Pulmonary artery endothelial cell (primary cell): Measurements from ENCODE around the gene HES5. TPM values are rescaled to one million over a fixed set of nuclear protein-coding genes. Genes with fewer than 3 reads are reported as not detected.

Experiments used
- DNase-seq: peaks from one replicate; pipeline ENCODE4 v3.0.0-alpha.2; 2011; ENCODE audit warnings: low read depth, low spot score
- total RNA-seq: library from RNA; depleted of rRNA; stranded (reverse); fragments of >200 nt; gene quantifications from 2 replicates; pipeline ENCODE4 v1.2.3, GENCODE V29; 2014

The HES5 gene
- total RNA-seq, 1 donor from 2014 or later, result not detected

DNA sequence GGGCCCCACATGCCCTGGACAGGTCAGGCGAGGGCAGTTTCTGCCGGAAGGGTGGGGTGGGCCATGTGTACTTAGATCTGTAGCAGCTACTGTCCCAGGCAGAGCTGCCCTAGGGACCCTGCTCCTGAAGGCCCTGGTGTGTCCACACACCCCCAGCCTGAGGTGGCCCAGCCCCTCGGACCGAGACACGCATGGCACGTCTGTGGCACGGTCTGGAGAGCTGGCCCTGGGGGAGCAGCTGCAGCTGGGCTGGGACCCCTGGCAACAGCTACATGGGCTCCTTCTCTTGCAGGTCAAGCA, 28.3 kb downstream of the HES5 start:
- no peak for DNase-seq

DNA sequence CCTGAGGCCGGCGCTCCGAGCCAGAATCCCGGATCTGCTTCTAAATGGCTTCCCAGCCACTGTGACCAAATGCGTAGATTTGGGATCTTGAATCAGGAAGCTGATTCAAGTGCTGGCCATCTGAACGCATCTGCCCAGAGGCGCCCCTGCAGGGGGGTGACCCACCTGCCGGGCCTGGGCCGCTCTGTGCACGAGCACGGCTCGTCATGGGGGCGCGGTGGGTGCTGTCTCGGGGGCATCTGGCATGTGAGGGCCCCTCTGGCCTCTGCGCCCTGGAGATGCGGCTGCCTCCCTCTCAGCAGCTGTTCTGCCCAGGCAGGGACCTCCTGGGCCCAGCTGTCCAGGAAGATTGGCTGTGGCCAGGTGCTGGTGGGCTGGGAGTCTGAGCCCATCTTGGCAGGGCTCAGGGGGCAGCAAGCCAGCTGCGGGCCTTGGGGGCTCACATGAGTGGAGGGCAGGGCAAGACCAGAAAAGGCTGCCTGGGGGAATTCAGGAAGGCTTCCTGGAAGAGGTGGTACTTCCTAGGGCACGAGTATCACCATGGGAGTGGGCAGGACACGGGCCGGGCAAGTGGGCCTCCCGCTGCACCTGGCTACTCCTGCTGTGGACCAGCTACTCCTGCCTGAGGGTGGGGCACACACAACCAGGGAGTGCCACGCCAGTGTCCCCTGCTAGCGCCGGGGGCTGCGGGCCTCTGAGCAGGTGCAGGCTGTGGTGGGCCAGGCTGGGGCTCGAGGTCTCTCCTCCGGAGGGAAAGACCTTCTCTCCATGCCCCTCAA, 28.8 kb downstream of the HES5 start:
- DNase-seq, result no peak

DNA sequence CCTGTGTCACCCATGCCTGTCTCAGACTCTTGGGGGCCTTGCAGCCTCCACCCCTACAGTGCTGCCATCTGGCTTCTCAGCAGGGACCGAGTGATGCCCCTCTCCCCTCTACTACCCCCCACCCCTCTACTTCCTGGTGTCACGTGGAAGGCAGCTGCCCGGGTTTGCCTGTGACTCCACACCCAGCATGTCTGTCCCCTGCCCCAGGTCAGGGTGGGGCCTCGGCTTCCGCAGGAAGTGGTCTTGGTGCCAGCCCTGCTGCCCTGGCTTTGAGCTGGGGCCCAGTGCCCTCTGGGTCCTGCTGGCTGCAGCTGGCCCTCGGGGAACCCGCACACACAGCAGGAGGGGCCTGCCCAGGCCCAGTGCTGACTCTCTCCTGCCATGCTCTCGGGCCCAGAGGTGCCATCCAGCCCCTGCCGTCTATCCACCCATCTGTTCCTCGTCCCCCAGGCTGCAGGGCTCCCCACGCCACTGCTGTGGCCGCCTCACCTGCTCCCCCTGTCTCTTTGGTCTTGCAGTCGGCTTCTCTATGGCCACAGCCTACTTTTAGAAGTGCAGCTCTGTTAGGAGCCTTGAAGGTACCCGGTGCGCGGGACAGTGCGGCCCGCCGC, 30.0 kb downstream of the HES5 start:
- DNase-seq, result no peak

DNA sequence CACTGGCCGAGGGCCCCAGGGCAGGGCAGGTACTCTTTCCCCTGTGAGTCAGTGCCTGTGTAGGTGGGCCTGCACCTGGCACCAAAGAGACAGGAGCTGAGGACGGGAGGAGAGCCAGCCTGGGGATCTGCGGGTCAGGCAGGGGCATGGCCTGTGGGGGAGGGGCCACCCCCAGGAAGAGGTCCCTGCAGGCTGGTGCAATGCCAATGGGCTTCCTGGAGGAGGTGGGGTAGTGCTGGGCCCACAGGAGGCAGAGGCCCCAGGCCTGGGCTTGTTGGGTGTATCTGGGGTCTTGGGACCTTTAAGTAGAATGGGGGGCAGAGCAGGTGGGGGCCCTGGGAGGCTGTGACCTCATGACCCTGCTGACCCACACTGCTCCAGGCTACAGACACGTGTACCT, 30.8 kb downstream of the HES5 start:
- no peak for DNase-seq

DNA sequence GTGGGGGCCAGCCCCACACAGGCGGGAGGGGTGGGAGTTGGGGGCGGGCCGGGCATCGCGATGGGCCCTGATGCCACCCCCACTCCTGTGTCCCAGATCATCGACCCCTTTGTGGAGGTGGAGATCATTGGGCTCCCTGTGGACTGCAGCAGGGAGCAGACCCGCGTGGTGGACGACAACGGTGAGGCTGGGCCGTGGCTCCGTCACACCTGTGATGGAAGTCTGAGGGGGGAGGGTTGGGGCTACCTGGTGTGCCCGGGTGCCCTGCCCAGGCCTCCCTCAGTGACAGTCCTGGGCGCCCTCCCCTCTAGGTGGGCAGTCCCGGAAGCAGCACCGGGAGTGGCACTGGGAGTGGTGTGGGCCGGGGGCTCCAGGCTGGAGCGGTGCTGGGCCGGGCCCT, 31.4 kb downstream of the HES5 start:
- DNase-seq, result no peak

DNA sequence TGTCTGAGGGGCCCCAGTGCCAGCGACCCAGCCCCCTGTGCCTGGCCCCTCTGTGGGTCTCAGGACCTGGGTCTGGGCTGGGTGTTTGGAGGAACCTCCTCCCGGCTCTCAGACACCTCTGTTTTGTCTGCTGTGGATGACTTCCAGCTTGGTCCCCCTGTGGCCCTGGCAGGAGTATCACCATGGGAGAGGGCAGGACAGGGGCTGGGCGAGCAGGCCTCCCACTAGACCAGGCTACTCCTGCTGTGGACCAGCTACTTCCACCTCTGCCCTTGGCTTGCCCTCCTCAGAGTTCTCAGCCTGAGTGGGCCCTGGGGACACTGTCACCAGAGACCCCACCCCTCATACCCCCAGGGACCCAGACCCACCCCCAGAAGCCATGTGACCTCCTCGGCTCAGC, 32.2 kb downstream of the HES5 start:
- no peak for DNase-seq

DNA sequence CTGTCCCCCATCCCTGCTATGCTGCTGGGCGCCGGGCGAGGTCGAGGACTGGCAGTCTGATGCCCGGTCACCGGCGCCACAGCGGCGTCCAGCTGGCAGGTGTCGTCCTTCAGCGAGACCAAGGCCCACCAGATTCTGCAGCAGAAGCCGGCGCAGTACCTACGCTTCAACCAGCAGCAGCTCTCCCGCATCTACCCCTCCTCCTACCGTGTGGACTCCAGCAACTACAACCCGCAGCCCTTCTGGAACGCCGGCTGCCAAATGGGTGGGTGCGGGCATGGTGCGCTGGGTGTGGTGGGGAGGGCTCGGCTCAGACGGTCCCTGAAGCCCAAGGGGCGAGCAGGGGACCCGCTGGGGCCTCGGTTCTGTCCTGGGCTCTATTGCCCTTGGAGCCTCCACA, 33.3 kb downstream of the HES5 start:
- DNase-seq, result no peak

DNA sequence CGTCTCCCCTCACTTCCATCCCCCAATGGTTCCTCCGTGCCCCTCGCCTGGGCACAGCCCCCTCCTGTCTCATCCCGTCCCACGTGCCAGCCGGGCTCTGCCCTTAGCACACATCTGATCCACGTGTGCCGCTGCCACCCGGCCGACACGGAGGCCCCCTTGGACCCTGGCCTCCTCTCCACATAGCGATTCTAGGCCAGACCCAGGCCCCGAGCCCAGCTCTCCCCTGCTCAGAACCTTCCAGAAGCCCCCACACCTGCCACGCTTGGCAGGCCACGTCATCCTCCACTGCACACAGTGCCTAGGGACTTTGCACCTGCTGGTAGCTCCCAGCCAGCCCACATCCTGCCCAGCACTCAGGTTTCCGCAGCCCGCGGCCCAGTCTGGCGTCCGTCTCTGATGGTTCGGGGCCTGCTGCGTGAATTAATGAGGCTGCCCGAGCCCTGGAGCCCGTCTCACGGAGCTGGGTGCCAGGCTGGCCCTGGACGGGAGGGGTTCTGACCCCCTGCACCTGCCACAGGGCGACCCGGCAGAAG, 33.9 kb downstream of the HES5 start:
- DNase-seq, result no peak

DNA sequence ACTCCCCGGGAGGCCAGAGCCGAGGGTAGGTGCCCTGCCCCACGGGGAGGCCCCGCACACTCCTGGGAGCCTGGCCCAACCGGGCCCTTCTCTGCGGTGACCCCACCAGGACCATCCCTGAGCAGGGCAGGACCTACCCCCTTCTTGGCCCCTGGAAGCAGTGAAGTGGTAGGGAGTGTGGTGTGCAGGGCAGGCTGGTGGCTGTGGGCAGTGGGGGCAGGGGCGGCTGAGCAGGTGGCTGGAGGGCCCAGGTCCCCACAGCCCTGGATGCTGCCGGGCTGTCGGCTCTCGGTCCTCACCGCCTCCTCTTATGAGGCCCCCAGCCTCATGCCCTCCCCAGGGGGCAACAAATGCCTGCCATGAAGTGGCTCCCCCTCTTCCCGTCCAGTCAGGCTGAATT, 34.5 kb downstream of the HES5 start:
- DNase-seq, result no peak

DNA sequence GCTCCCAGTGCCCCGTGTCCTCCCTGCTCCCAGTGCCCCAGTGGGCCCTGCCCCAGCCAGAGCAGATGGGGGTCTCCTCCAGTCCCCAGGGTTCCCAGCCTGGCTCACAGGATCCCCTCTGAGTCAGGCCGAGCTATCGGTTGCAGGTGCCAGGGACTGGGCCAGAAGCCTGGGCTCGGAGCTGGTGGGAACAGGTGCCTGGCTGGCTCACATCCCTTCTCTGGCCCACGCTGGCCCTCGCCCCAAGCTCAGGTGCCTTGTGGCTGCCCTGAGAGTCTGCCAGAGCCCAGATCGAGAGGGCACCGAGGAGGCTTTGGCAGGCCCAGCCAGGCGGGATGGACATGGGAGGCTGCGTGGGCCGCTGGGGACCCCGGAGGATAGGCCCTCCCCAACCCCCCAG, 35.0 kb downstream of the HES5 start:
- DNase-seq, result no peak

DNA sequence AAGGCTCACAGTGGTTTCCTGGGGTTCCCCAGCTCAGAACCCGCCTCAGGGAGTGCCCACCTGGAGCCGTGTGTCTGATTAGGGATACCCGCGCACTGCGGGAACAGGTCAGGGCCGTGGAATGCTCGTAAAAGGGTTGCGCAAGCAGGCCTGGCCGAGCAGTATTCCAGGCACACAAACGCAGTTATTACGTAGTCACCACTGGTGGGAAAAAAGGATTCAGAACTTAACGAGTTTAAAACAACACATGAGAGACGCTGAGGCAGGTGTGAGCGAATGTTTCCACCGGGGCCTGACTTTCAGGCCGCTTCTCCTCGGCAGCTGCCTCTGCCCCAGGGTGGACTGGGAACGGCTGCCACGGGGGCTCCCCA, 35.8 kb downstream of the HES5 start:
- DNase-seq, result no peak

DNA sequence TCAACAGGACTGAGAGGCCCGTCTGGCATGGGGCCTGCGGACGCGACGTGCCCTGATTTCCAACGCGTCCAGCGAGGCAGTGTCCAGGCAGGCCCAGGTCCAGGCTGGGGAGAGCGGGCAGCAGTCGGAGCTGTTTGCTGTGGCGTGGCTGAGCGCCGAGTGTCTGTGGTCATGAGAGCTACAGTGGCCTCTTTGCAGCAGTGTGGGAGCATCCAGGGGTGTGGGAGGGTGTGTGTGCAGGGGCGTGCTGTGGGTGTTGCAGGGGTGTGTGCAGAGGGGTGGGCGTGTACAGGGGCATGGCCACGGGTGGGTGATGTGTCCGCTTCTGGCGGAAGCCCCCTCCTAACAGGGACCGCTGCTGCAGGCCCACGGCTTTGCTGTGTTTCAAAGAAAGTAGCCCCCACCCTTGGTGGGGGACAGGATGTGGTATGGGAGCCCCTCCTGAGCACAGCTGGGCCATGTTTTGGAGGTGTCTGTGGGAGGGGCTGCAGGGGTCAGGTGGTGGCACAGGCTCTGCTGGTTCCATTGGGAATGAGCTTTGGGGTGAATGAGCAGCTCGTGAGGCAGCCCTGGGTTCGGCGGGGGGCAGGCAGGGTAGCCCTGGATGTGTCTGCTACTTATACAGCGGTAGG, 36.3 kb downstream of the HES5 start:
- DNase-seq, result no peak

DNA sequence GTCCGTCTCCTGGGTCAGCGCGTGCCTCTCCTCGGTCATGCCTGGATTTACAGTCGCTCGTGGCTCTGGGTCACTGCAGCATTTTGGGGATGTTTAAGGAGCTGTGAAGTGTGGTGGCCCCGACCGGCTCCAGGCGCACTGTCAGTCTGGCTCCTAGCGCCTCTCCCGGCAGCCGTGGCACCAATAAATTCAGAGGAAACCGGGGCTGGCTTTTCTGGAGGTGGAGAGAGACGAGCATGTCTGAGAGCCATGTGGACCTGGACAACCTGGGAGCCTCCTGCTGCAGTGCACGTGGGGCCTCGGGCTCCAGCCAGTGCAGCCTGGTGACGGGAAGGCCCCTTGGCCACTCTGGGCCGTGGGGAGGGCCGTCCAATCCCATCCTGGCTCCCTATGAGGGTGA, 36.8 kb downstream of the HES5 start:
- no peak for DNase-seq

DNA sequence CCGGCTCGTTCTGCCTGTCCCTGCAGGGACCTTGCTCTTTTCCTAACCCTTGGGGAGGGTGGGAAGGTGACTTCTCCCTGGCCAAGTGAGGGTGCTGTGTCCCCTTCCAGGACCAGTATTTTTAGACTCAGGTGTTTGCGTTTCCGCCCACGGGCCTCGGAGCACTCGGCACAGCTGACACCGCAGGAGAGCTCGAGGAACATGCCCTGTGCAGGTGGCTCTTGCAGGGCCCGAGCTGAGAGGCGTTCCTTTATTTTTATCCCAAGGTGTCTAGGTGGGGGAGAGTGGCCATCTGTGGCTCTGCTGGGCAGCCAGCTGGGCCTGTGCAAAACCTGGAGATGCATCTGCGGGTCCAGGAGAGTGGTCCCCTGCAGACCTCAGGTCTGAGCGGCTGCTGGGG, 38.0 kb downstream of the HES5 start:
- no peak for DNase-seq

DNA sequence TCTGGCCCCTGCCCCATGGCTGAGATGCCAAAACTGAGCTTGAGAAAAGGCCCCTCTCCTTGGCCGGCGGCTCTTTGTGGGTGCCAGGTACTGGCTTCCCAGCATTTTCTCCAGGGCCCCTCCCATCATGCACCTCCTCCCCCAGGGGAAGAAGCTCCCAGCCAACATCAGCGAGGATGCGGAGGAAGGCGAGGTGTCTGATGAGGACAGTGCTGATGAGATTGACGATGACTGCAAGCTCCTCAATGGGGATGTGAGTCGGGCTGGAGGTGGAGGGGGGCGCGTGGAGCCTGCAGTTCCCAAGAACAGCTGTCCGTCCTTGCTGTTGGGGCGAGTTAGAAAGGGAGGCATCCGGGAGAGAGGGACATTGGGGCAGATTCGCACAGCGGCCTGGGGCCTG, 40.4 kb downstream of the HES5 start:
- no peak for DNase-seq

DNA sequence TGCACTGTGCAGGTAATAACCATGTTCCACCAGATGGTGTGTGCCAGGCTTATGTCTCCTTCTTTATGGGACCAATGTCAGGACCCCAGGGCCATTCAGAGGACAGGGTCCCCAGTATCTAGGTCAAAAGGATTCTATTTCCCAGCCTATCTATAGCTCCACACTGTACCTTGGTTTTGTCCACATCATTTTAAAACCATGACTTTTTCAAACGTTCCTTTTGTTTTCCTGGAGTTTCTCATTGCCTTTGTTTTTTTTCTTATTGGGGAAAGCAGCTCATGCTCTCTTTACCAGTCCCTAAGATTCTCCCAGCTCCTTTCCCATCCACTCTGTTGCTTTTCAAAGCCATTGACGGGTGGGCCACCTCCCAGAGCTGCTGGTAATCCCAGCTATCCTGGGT, 41.4 kb downstream of the HES5 start:
- no peak for DNase-seq

DNA sequence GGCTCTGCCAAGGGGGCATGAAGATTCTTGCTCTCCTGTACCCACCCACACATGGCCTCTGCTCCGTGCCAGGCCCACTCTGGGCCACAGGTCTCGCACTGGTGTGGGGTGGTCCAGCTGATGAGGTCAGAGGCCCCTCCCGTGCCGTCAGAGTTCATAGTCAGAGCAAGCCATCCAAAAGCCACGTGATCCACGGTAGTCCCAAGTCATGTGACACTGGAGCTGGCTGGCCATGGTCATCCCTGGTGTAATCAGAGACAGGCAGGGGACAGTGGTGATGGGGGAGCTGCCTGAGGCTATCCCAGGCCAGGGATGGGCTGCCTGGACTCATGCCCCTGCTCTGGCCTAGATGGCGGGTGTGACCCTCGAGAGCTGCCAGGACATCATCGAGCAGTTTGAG, 43.5 kb downstream of the HES5 start:
- DNase-seq, result no peak

DNA sequence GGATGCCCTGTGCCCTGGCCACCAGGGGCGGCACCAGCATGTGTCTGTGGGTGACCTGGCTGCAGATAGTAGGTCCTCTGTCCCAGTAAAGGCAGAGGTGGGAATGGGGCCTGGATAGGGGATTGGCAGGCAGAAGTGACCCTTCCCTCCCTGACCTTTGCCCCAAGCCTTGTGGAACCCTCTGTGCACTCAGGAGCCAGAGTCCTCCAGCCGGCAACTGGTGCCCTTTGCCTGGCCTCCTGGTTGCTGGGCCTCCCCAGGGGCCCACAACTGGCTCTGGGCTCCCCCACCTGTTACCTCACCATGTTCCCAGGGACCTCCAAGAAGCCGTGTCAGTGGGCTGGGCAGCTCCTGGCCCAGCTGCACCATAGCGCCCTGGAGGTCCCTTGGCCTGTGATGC, 44.0 kb downstream of the HES5 start:
- no peak for DNase-seq

DNA sequence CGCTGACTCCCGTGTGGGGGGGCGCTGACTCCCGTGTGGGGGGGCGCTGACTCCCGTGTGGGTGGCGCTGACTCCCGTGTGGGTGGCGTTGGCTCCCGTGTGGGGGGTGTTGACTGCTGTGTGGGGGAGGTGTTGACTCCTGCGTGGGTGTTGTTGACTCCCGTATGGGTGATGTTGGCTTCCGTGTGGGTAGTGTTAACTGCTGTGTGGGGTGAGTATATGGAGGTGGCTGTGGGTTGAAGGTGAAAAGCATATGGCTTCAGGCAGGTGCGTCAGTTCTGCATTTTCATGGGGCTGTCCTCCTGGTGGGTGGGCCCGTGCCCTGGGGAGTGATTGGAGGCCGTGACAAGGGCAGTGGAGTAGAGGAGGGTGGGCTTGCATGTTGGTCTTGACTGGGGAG, 46.1 kb downstream of the HES5 start:
- DNase-seq, result no peak

DNA sequence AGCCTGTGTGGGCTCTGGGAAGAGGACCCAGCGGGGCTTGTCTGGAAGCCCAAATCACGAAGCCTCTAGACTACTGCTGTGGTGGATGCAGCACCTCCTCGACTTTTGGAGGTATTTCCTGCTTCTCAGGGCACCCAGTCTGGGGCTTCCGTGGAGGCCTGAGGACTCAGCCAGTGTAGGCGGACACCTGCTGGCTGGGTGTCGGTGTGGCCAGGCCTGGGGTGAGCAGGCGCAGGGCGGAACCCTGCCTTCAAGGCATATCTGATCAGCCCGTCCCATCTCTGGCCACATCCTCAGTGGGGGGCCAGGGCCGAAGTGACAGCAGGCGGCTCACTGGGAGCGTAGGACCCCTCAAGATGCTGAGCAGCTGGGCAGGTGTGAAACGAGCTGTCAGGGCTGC, 47.0 kb downstream of the HES5 start:
- no peak for DNase-seq

DNA sequence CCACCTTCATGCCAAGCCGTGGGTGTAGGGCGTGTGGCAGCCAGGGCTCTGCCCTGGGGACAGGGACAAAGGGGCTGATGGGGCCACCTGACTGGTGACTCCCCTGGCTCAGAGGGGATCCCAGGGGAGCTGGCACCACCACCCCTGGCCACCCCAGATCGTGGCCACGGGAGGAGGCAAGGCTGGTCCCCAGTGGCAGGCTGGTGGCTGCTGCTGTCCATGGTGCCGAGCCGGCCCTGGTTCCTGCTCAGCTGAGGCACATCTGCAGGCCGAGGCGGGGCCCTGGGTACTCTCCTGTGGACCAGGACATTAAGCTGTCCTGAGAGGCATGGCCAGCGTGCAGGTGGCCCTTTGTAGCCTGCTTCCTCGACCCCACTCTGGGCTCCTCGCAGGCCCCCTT, 47.5 kb downstream of the HES5 start:
- DNase-seq, result no peak

DNA sequence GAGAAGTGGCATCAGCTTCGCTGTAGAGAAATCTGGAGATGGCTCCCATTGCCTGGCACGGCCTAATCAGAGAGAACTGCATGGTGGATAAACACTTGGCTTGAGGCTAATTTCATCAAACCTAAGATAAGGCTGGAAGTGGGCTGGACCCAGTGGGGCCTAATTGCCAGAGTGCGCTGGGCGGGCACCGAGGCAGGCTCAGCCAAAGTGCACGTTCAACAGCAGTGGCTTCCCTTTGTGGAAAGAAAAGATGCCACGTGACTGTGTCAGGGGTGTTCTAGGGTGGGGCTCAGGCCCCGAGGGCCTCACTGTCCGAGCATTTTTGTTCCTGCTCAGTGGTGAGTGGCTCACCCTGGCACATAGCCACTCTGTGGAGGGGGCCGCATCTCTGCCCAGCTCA, 48.2 kb downstream of the HES5 start:
- no peak for DNase-seq

DNA sequence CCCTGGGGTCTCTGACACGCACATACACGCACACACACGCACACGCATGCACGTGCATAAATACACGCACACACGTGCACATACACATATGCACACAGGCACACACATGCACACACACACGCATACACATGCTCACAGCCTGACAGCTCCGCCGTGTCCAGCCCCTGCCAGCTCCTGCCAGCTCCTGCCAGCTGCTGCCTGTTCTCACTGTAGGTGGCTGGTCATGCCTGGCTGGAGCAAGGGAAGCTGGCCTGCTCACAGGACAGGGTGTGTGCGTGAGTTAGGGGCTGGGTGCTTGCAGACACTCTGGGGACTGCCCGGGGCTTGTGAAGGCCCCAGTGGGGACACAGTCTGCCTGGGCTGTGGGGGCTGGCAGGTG, 49.1 kb downstream of the HES5 start:
- no peak for DNase-seq
